H1 (cell line): ENCODE data around the gene FOSL2. TPM values are rescaled to one million over a fixed set of nuclear protein-coding genes. Genes with fewer than 3 reads are reported as not detected.

Source experiments
- CTCF ChIA-PET: fragments of 300-600 bp; sonication (Branson Sonifier 250); formaldehyde crosslinking; loops from one replicate; lab custom pipeline; 2021; ENCODE audit not compliant: partially characterized antibody; lab: Charles Lee
- POLR2A ChIA-PET: fragments of 300-600 bp; sonication (Branson Sonifier 250); formaldehyde crosslinking; loops from one replicate; lab custom pipeline; 2021; ENCODE audit warnings: inconsistent platforms; ENCODE audit not compliant: partially characterized antibody; lab: Charles Lee
- DNase-seq, 2 experiments: peaks; one replicate each; pipeline versions ENCODE4 v3.0.0 to v3.0.0-alpha.2; 2010 to 2022; ENCODE audit warnings: low spot score in 2 of 2, low read depth in 1 of 2, mixed read lengths in 1 of 2
- FAIRE-seq: peaks from 2 replicates; lab custom pipeline; 2011; peaks lifted over from hg19 to GRCh38; lab: Jason Lieb, UNC
- H2AFZ ChIP-seq: 2 replicates; pipeline ENCODE4 v1.8.1; 2012; ENCODE audit warnings: low read length, inconsistent platforms
- H2AK5ac ChIP-seq: 2 replicates; pipeline ENCODE4 v1.6.1; 2013; ENCODE audit warnings: low read depth, low read length
- H2BK120ac ChIP-seq: replicated peaks from 2 replicates; pipeline ENCODE3; 2013; ENCODE audit warnings: low read depth, low read length, inconsistent platforms
- H2BK12ac ChIP-seq: 2 replicates; pipeline ENCODE4 v1.6.1; 2013; ENCODE audit warnings: low read depth, low read length
- H2BK15ac ChIP-seq: 2 replicates; pipeline ENCODE4 v1.6.1; 2013; ENCODE audit warnings: low read length
- H2BK20ac ChIP-seq: 2 replicates; pipeline ENCODE4 v1.6.1; 2013; ENCODE audit warnings: low read length
- H2BK5ac ChIP-seq: 2 replicates; pipeline ENCODE4 v1.6.1; 2013; ENCODE audit warnings: low read depth, low read length
- H3K14ac ChIP-seq: 2 replicates; pipeline ENCODE4 v1.6.1; 2013; ENCODE audit warnings: inconsistent platforms; ENCODE audit not compliant: insufficient read length
- H3K18ac ChIP-seq: 2 replicates; pipeline ENCODE4 v1.6.1; 2013; ENCODE audit warnings: low read length; ENCODE audit errors: extremely low read depth
- H3K23ac ChIP-seq: 2 replicates; pipeline ENCODE4 v1.6.1; 2013; ENCODE audit warnings: inconsistent platforms; ENCODE audit not compliant: insufficient read length
- H3K23me2 ChIP-seq: 2 replicates; pipeline ENCODE4 v1.6.1; 2013; ENCODE audit warnings: low read depth, low read length
- H3K27ac ChIP-seq: 2 replicates; pipeline ENCODE4 v1.6.1; 2011; ENCODE audit warnings: low read depth, low read length, inconsistent platforms
- H3K27me3 ChIP-seq, 4 experiments: replicated peaks in 1 of 4; 1 replicate in 1 of 4; 2 replicates in 3 of 4; pipeline versions ENCODE4 v1.6.1 to v1.8.1; 2011 to 2013; ENCODE audit warnings: low read length in 3 of 4, mild to moderate bottlenecking in 3 of 4, inconsistent platforms in 2 of 4, mixed read lengths in 2 of 4, moderate library complexity in 1 of 4; ENCODE audit not compliant: control insufficient read depth in 3 of 4, insufficient read depth in 3 of 4; ENCODE audit errors: extremely low read depth in 1 of 4
- H3K36me3 ChIP-seq, 4 experiments: 2 replicates each; pipeline versions ENCODE4 v1.6.1 to v1.8.1; 2011 to 2013; ENCODE audit warnings: mild to moderate bottlenecking in 4 of 4, low read length in 3 of 4, moderate library complexity in 2 of 4, control low read depth in 1 of 4, inconsistent platforms in 1 of 4; ENCODE audit not compliant: insufficient read depth in 4 of 4, control insufficient read depth in 2 of 4
- H3K4ac ChIP-seq: replicated peaks from 2 replicates; pipeline ENCODE3; 2013; ENCODE audit warnings: low read length, low read depth, mixed read lengths, inconsistent platforms; ENCODE audit not compliant: insufficient read length
- H3K4me1 ChIP-seq, 4 experiments: replicated peaks in 1 of 4; 1 replicate in 1 of 4; 2 replicates in 3 of 4; pipeline versions ENCODE4 v1.6.1 to v1.8.1; 2011 to 2013; ENCODE audit warnings: low read length in 3 of 4, inconsistent platforms in 2 of 4, mixed read lengths in 1 of 4; ENCODE audit not compliant: insufficient read depth in 4 of 4, control insufficient read depth in 3 of 4
- H3K4me2 ChIP-seq, 2 experiments: 2 replicates each; pipeline versions ENCODE4 v1.6.1 to v1.8.1; 2011 to 2013; ENCODE audit warnings: low read depth in 2 of 2, low read length in 2 of 2, control low read depth in 1 of 2, inconsistent platforms in 1 of 2, mild to moderate bottlenecking in 1 of 2; ENCODE audit not compliant: insufficient read depth in 1 of 2
- H3K4me3 ChIP-seq, 4 experiments: fragments of 200-600, 300-600 bp in 1 of 4; sonication (generic), shearing (Covaris generic), sonication (Bioruptor Twin) in 1 of 4; 2 replicates each; pipeline versions ENCODE4 v1.5.1 to v1.8.1; 2011 to 2016; ENCODE audit warnings: low read length in 4 of 4, low read depth in 3 of 4, control low read depth in 2 of 4, inconsistent platforms in 2 of 4, mild to moderate bottlenecking in 2 of 4, mixed read lengths in 1 of 4, moderate library complexity in 1 of 4; ENCODE audit not compliant: insufficient read depth in 2 of 4; ENCODE audit errors: extremely low read depth in 1 of 4
- H3K56ac ChIP-seq: replicated peaks from 2 replicates; pipeline ENCODE3; 2013; ENCODE audit warnings: low read depth, mild to moderate bottlenecking, mixed read lengths, low read length, inconsistent platforms; ENCODE audit not compliant: insufficient read length
- H3K79me1 ChIP-seq: 2 replicates; pipeline ENCODE4 v1.6.1; 2013; ENCODE audit warnings: low read depth, low read length, control low read depth
- H3K79me2 ChIP-seq, 2 experiments: 2 replicates each; pipeline versions ENCODE4 v1.6.1 to v1.8.1; 2012 to 2013; ENCODE audit warnings: low read length in 2 of 2, mild to moderate bottlenecking in 2 of 2, inconsistent platforms in 1 of 2; ENCODE audit not compliant: insufficient read depth in 2 of 2, control insufficient read depth in 1 of 2
- H3K9ac ChIP-seq, 4 experiments: replicated peaks in 1 of 4; 1 replicate in 1 of 4; 2 replicates in 3 of 4; pipeline versions ENCODE4 v1.6.1 to v1.8.1; 2011 to 2013; ENCODE audit warnings: low read depth in 3 of 4, low read length in 3 of 4, control low read depth in 2 of 4, mild to moderate bottlenecking in 2 of 4, moderate library complexity in 2 of 4, inconsistent platforms in 1 of 4; ENCODE audit errors: extremely low read depth in 1 of 4
- H3K9me3 ChIP-seq, 2 experiments: 2 replicates each; pipeline versions ENCODE4 v1.6.1 to v1.8.1; 2012 to 2013; ENCODE audit warnings: mild to moderate bottlenecking in 2 of 2, moderate library complexity in 2 of 2, control low read depth in 1 of 2, inconsistent platforms in 1 of 2, low read depth in 1 of 2, low read length in 1 of 2, mixed read lengths in 1 of 2; ENCODE audit not compliant: insufficient read depth in 2 of 2
- H4K20me1 ChIP-seq, 2 experiments: replicated peaks in 1 of 2; 2 replicates each; pipeline versions ENCODE3 to v1.8.1; 2011 to 2013; ENCODE audit warnings: inconsistent platforms in 2 of 2, low read length in 2 of 2, mild to moderate bottlenecking in 1 of 2; ENCODE audit not compliant: insufficient read depth in 2 of 2, control insufficient read depth in 1 of 2
- H4K5ac ChIP-seq: 2 replicates; pipeline ENCODE4 v1.6.1; 2013; ENCODE audit warnings: low read length, low read depth, mixed read lengths, inconsistent platforms; ENCODE audit not compliant: insufficient read length
- H4K8ac ChIP-seq: 2 replicates; pipeline ENCODE4 v1.8.0; 2013; ENCODE audit warnings: mild to moderate bottlenecking, moderate library complexity, low read length, inconsistent platforms; ENCODE audit not compliant: insufficient read depth; ENCODE audit errors: extremely low read depth
- H4K91ac ChIP-seq: replicated peaks from 2 replicates; pipeline ENCODE3; 2013; ENCODE audit warnings: low read length, mixed read lengths, inconsistent platforms; ENCODE audit not compliant: insufficient read length
- CHD1 ChIP-seq: IDR thresholded peaks from 2 replicates; pipeline ENCODE4 v1.6.1; 2012; ENCODE audit warnings: low read depth, low read length, improper control_type of control experiment
- GTF2F1 ChIP-seq: IDR thresholded peaks from 2 replicates; pipeline ENCODE4 v1.6.1; 2012; ENCODE audit warnings: low read depth, low read length, improper control_type of control experiment, borderline replicate concordance
- HDAC6 ChIP-seq: IDR thresholded peaks from one replicate; pipeline ENCODE4 v1.7.1; 2012; ENCODE audit warnings: low read depth, mild to moderate bottlenecking, inconsistent platforms, low read length, moderate library complexity
- JUN ChIP-seq: IDR thresholded peaks from 2 replicates; pipeline ENCODE4 v1.6.1; 2011; ENCODE audit warnings: low read depth, mild to moderate bottlenecking, improper control_type of control experiment, low read length
- PHF8 ChIP-seq: fragments of 200-600 bp; sonication (generic); conservative IDR thresholded peaks from 2 replicates; pipeline ENCODE4 v1.7.1; 2012; ENCODE audit warnings: low read depth, mild to moderate bottlenecking, inconsistent platforms, low read length, moderate library complexity
- POLR2AphosphoS5 ChIP-seq: IDR thresholded peaks from 2 replicates; pipeline ENCODE4 v1.6.1; 2011; ENCODE audit warnings: low read depth, low read length
- RFX5 ChIP-seq: IDR thresholded peaks from 2 replicates; pipeline ENCODE4 v1.6.1; 2011; ENCODE audit warnings: low read depth, low read length, improper control_type of control experiment, borderline replicate concordance
- SAP30 ChIP-seq: fragments of 300-600 bp; sonication (generic); IDR thresholded peaks from 2 replicates; pipeline ENCODE4 v1.7.1; 2012; ENCODE audit warnings: low read length, moderate library complexity, mild to moderate bottlenecking, inconsistent platforms; ENCODE audit not compliant: insufficient read depth, insufficient replicate concordance
- SIX5 ChIP-seq: IDR thresholded peaks from 2 replicates; pipeline ENCODE4 v1.6.1; 2011; ENCODE audit warnings: mild to moderate bottlenecking, low read depth, low read length
- SUZ12 ChIP-seq: fragments of 200-600 bp; sonication (generic); IDR thresholded peaks from 2 replicates; pipeline ENCODE4 v1.6.1; 2012; ENCODE audit warnings: mild to moderate bottlenecking, inconsistent platforms, low read length, moderate library complexity, mixed read lengths
- TBP ChIP-seq: IDR thresholded peaks from 2 replicates; pipeline ENCODE4 v1.6.1; 2011; ENCODE audit warnings: low read depth, low read length, improper control_type of control experiment
- WGBS, 2 experiments: shearing (Covaris generic) in 1 of 2; methylation state at CpG; one replicate each; pipeline versions ENCODE4 v1.1.6 to v1.1.7; 2013 to 2015; ENCODE audit warnings: low lambda C conversion rate in 2 of 2, mixed read lengths in 2 of 2, inconsistent platforms in 1 of 2, low coverage in 1 of 2, missing lambda C conversion rate in 1 of 2; ENCODE audit not compliant: insufficient replicate concordance in 2 of 2, insufficient coverage in 1 of 2, insufficient read length in 1 of 2; ENCODE audit errors: extremely low coverage in 1 of 2, missing lambda C conversion rate in 1 of 2; 5-methylcytosine and 5-hydroxymethylcytosine counted together
- polyA plus RNA-seq, 7 experiments: library from polyadenylated mRNA; depleted of rRNA in 3 of 7; stranded (reverse) in 5 of 7; unstranded in 2 of 7; fragments of >200 nt in 5 of 7; fragments of 200-250 nt in 2 of 7; gene quantifications; 1 replicate in 5 of 7; 2 replicates in 1 of 7; 4 replicates in 1 of 7; pipeline versions ENCODE4 v1.2.1 to v1.2.3, GENCODE V29; 2011 to 2013; ENCODE audit warnings: missing spikeins in 2 of 7, mixed read lengths in 2 of 7
- total RNA-seq: library from RNA; stranded (reverse); fragmentation: NEBNext Ultra II Directional; extraction: Animal tissue kit (Norgen Biotek cat#: 25700); gene quantifications from 2 replicates; pipeline ENCODE4 v1.2.1, GENCODE V29; 2021
- TF ChIP-seq, protein P1 (sequence below): IDR thresholded peaks from 2 replicates; pipeline ENCODE4 v1.6.1; 2011; ENCODE audit warnings: low read depth, mild to moderate bottlenecking, low read length; ENCODE audit not compliant: insufficient read depth
- TF ChIP-seq, protein P2 (sequence below): IDR thresholded peaks from 2 replicates; pipeline ENCODE4 v1.6.1; 2012; ENCODE audit warnings: inconsistent platforms

Gene FOSL2
- total and polyA plus RNA-seq, 2 of the 8 experiments (the other 6 are each of a cell fraction or from before 2014, with no cell fraction given), result 1.5 to 4.5 TPM

DNA sequence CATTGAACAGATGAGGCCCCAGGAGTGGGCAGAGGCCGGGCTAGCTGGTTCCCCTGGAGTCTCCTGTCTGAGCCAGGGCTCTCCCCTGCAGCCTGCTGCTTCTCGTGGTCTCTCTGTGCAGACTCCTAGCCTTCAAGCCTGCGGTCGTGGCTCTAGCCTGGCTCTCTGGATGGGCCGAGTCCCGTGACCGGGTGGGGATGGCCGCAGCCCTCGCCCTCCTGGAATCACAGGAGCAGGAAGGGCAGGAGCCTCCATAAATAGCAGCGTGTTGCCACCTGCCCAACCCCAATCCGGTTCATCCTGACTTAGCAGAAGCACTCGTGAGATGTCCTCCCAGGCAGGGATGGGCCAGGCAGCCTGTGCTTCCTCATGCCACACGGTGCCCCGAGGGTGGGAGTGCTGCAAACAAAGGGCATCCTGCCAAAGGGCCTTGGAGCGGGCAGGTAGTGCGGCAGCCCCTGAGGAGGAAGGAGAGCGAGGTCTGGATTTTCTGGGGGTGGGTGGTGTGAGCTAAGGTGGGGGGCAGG lies 43.9 kb downstream of the FOSL2 start:
- no peak for DNase-seq
- H4K8ac ChIP-seq, result no peak overlapping the region
- TF ChIP-seq SIX5 (no peak), SAP30 (no peak), POLR2AphosphoS5 (no peak), JUN (no peak), SUZ12 (no peak), TBP (no peak), RFX5 (no peak), CHD1 (no peak), HDAC6 (no peak), PHF8 (no peak), GTF2F1 (no peak)
- TF ChIP-seq, protein P1, sequence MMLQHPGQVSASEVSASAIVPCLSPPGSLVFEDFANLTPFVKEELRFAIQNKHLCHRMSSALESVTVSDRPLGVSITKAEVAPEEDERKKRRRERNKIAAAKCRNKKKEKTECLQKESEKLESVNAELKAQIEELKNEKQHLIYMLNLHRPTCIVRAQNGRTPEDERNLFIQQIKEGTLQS, result no peak
- TF ChIP-seq, protein P2, sequence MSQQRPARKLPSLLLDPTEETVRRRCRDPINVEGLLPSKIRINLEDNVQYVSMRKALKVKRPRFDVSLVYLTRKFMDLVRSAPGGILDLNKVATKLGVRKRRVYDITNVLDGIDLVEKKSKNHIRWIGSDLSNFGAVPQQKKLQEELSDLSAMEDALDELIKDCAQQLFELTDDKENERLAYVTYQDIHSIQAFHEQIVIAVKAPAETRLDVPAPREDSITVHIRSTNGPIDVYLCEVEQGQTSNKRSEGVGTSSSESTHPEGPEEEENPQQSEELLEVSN, result no peak

More for the DNA sequence above, 43.9 kb downstream of the FOSL2 start:
- FAIRE-seq, result no peak
- Histone ChIP-seq H3K4ac (no peak overlapping the region), H3K23me2 (no peaks in the 10 kb centered on the region; the same call in 1 of the 2 replicates), H4K91ac (no peak overlapping the region), H3K23ac (no peak overlapping the region), H3K79me1 (no peaks in the 10 kb centered on the region), H3K4me3 (no peak overlapping the region), H3K9me3 (peaks cover 4 to 6% of the 10 kb centered on the region in 2 experiments; a peak in 1 of 4 replicates), H2AFZ (no peak overlapping the region), H3K14ac (no peak overlapping the region), H2BK15ac (no peak overlapping the region), H3K4me2 (no peak overlapping the region), H3K79me2 (no peaks in the 10 kb centered on the region), H3K56ac (no peak overlapping the region), H3K4me1 (no peaks in the 10 kb centered on the region; a peak in 1 of 7 replicates), H3K27me3 (no peaks in the 10 kb centered on the region), H2BK120ac (no peak overlapping the region), H3K27ac (no peak overlapping the region), H3K9ac (no peak overlapping the region), H2BK20ac (no peak overlapping the region), H4K5ac (no peak overlapping the region), H3K18ac (no peak overlapping the region), H4K20me1 (peaks cover 0 to 1% of the 10 kb centered on the region in 2 experiments), H3K36me3 (no peaks in the 10 kb centered on the region), H2AK5ac (peak overlapping the region; percentile 70; the same call in 1 of the 2 replicates), H2BK5ac (no peak overlapping the region), H2BK12ac (no peak overlapping the region)
- ChIA-PET POLR2A (no interaction called here), CTCF (interaction anchor here (0.6 to 1.8 kb wide), 2 partner anchors 17 to 684 kb away, joined by 3 to 7 read pairs; no protein-coding TSS in a partner anchor)
- WGBS, 2 experiments, result 89% methylated on average over 14 of the region's 17 CpGs; no CpG with 5 or more reads in 1 of the 2 experiments
